Endothelial cell of umbilical vein (primary cell): ENCODE measurements around the gene LIPA. TPM values are rescaled to one million over a fixed set of nuclear protein-coding genes. Genes with fewer than 3 reads are reported as not detected.

Experiments
- BruUV-seq: library from RNA; stranded (reverse); fragments of 400-500 nt; replicated peaks from 2 replicates; lab custom pipeline; 2021; lab: Mats Ljungman, UMichigan
- CTCF ChIA-PET: fragments of 300-600, 350-600 bp; sonication (Branson Sonifier 250); formaldehyde crosslinking; loops from one replicate; lab custom pipeline; 2021; ENCODE audit warnings: antibody characterized with exemption, inconsistent platforms; lab: Charles Lee
- POLR2A ChIA-PET: fragments of 300-600, 350-600 bp; sonication (Branson Sonifier 250); formaldehyde crosslinking; loops from one replicate; lab custom pipeline; 2021; ENCODE audit warnings: antibody characterized with exemption, inconsistent platforms; lab: Charles Lee
- DNase-seq: peaks from one replicate; pipeline ENCODE4 v3.0.0-alpha.2; 2011; ENCODE audit warnings: low read depth, low spot score
- FAIRE-seq: peaks from 2 replicates; lab custom pipeline; 2011; peaks lifted over from hg19 to GRCh38; lab: Jason Lieb, UNC
- H2AFZ ChIP-seq: 2 replicates; pipeline ENCODE4 v1.6.0; 2012; ENCODE audit warnings: low read depth, low read length, control low read depth, inconsistent platforms
- H3K27ac ChIP-seq: 2 replicates; pipeline ENCODE4 v1.5.1; 2011; ENCODE audit warnings: low read depth, mild to moderate bottlenecking, control low read depth, low read length, moderate library complexity; ENCODE audit not compliant: insufficient read depth
- H3K27me3 ChIP-seq, 2 experiments: 2 replicates each; pipeline versions ENCODE4 v1.6.0 to v1.6.1; 2011; ENCODE audit warnings: low read length in 2 of 2, mixed read lengths in 1 of 2; ENCODE audit not compliant: control insufficient read depth in 2 of 2, insufficient read depth in 2 of 2
- H3K36me3 ChIP-seq, 2 experiments: 2 replicates in 1 of 2; 3 replicates in 1 of 2; pipeline ENCODE4 v1.5.1; 2011; ENCODE audit warnings: low read length in 2 of 2, mild to moderate bottlenecking in 1 of 2, moderate library complexity in 1 of 2; ENCODE audit not compliant: control insufficient read depth in 2 of 2, insufficient read depth in 2 of 2; ENCODE audit errors: extremely low read depth in 1 of 2
- H3K4me1 ChIP-seq: 3 replicates; pipeline ENCODE4 v1.5.1; 2011; ENCODE audit warnings: mild to moderate bottlenecking, low read length; ENCODE audit not compliant: control insufficient read depth, insufficient read depth; ENCODE audit errors: extremely low read depth
- H3K4me2 ChIP-seq: 2 replicates; pipeline ENCODE4 v1.6.1; 2011; ENCODE audit warnings: low read length, control low read depth, mixed read lengths; ENCODE audit not compliant: insufficient read depth
- H3K4me3 ChIP-seq, 3 experiments: fragments of 200-600 bp in 1 of 3; sonication (generic), shearing (Covaris generic) in 1 of 3; replicated peaks in 1 of 3; 2 replicates each; pipeline ENCODE4 v1.5.1; 2011 to 2016; ENCODE audit warnings: control low read depth in 3 of 3, low read length in 3 of 3, mild to moderate bottlenecking in 2 of 3, inconsistent platforms in 1 of 3, low read depth in 1 of 3, moderate library complexity in 1 of 3; ENCODE audit not compliant: insufficient read depth in 1 of 3
- H3K79me2 ChIP-seq: 2 replicates; pipeline ENCODE4 v1.6.0; 2012; ENCODE audit warnings: low read length, inconsistent platforms; ENCODE audit not compliant: control insufficient read depth, insufficient read depth
- H3K9ac ChIP-seq: replicated peaks from 2 replicates; pipeline ENCODE3; 2011; ENCODE audit warnings: low read length, control low read depth; ENCODE audit not compliant: insufficient read depth; ENCODE audit errors: extremely low read depth
- H3K9me1 ChIP-seq: replicated peaks from 3 replicates; pipeline ENCODE4 v1.6.0; 2011; ENCODE audit warnings: mild to moderate bottlenecking, low read length; ENCODE audit not compliant: control insufficient read depth, insufficient read depth; ENCODE audit errors: extremely low read depth
- H3K9me3 ChIP-seq: replicated peaks from 2 replicates; pipeline ENCODE4 v1.5.1; 2012; ENCODE audit warnings: low read length, inconsistent platforms; ENCODE audit not compliant: control insufficient read depth, insufficient read depth
- H4K20me1 ChIP-seq: replicated peaks from 2 replicates; pipeline ENCODE3; 2011; ENCODE audit warnings: mild to moderate bottlenecking, low read length; ENCODE audit not compliant: control insufficient read depth, insufficient read depth; ENCODE audit errors: extremely low read depth
- CTCF ChIP-seq, 2 donors: IDR thresholded peaks; 1 replicate in 1 of 2; 2 replicates in 1 of 2; pipeline ENCODE4 v1.5.1; 2011; ENCODE audit warnings: low read length in 2 of 2, mild to moderate bottlenecking in 2 of 2, moderate library complexity in 2 of 2, control low read depth in 1 of 2, inconsistent platforms in 1 of 2, low read depth in 1 of 2; ENCODE audit not compliant: insufficient read depth in 1 of 2; ENCODE audit errors: extremely low read depth in 1 of 2
- EZH2 ChIP-seq: IDR thresholded peaks from 2 replicates; pipeline ENCODE4 v1.6.1; 2012; ENCODE audit warnings: borderline replicate concordance, low read depth, mild to moderate bottlenecking, moderate library complexity, low read length, inconsistent platforms; ENCODE audit not compliant: severe bottlenecking
- FOS ChIP-seq: IDR thresholded peaks from 2 replicates; pipeline ENCODE4 v1.6.1; 2011; ENCODE audit warnings: mild to moderate bottlenecking, low read length, moderate library complexity, borderline replicate concordance; ENCODE audit not compliant: insufficient read depth
- GATA2 ChIP-seq: IDR thresholded peaks from 2 replicates; pipeline ENCODE4 v1.7.0; 2011; ENCODE audit warnings: low read depth, mild to moderate bottlenecking, moderate library complexity, mixed read lengths, low read length; ENCODE audit not compliant: insufficient read length, insufficient read depth
- JUN ChIP-seq: IDR thresholded peaks from 2 replicates; pipeline ENCODE4 v1.6.1; 2011; ENCODE audit warnings: borderline replicate concordance, low read depth; ENCODE audit not compliant: insufficient read length, insufficient read depth
- MYC ChIP-seq: IDR thresholded peaks from one replicate; pipeline ENCODE4 v1.6.1; 2011; ENCODE audit warnings: mild to moderate bottlenecking, low read depth, low read length
- POLR2A ChIP-seq: IDR thresholded peaks from 2 replicates; pipeline ENCODE4 v1.6.1; 2012; ENCODE audit warnings: low read depth, mild to moderate bottlenecking, control low read depth, low read length
- POLR2AphosphoS5 ChIP-seq: IDR thresholded peaks from 2 replicates; pipeline ENCODE4 v1.6.1; 2012; ENCODE audit warnings: low read depth, mild to moderate bottlenecking, control low read depth, low read length, moderate library complexity; ENCODE audit not compliant: insufficient read depth
- dilution Hi-C: fragments of 300-500 bp; cut with MboI; formaldehyde crosslinking; loops from one replicate; pipeline ENCODE4 v1.15.0; 2019; ENCODE audit warnings: low sequenced_read_pairs; ENCODE audit not compliant: extremely low pct_ligation_motif_present
- intact Hi-C: fragments of 100-400 bp; cut with micrococcal nuclease; formaldehyde crosslinking; loops from one replicate; pipeline ENCODE4 v1.10.0; 2022
- polyA plus RNA-seq, 4 experiments: library from polyadenylated mRNA; depleted of rRNA in 3 of 4; stranded (reverse) in 3 of 4; unstranded in 1 of 4; fragments of >200 nt; gene quantifications; 2 replicates each; pipeline versions ENCODE4 v1.2.1 to v1.2.3, GENCODE V29; 2011 to 2012; ENCODE audit warnings: missing spikeins in 1 of 4
- total RNA-seq: library from RNA; stranded (reverse); gene quantifications from 2 replicates; pipeline ENCODE4 v1.2.3, GENCODE V29; 2021
- TF ChIP-seq, protein P1 (sequence below): IDR thresholded peaks from 2 replicates; pipeline ENCODE4 v1.6.1; 2011; ENCODE audit not compliant: insufficient read depth, insufficient read length

LIPA gene
- total and polyA plus RNA-seq, 2 donors (not counting 3 experiments of a cell fraction or from before 2014, with no cell fraction given): 24.0 to 41.1 TPM

DNA sequence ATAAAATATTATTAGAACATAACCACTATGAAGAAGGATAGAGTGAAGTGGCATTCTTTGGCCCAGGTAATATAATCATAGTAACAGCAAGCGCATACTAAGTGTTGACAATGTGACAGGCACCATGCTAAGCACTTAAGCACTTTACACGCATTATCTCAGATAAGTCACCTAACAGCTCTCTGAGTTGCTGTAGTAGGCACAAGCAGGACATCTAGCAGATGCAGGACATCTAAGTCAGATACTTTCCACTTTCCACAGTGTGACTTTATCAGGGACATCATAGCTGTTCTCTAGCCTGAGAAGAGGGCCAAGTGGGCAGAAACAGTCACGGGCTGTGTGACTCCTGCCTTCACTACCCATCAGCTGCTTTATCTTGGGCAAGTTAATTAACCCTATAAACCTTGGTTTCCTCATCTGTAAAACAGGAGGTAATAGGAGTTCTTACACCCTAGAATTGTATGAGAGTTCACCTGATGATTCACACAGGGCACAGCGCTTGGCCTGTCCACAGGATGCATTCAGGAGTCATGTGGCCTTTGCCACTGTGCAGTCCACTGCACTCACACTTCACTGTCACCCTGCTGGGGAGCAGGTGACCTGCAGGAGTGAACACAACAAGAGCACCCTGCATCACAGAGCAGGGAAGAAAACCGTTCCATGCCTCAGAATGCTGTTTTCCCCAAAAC is 12.5 kb downstream of the LIPA start:
- Histone ChIP-seq H3K36me3 (no peaks in the 10 kb centered on the region), H3K79me2 (no peaks in the 10 kb centered on the region), H3K9ac (no peak overlapping the region), H4K20me1 (no peaks in the 10 kb centered on the region), H3K27me3 (no peaks in the 10 kb centered on the region), H3K4me1 (no peaks in the 10 kb centered on the region), H3K9me1 (no peaks in the 10 kb centered on the region), H3K9me3 (no peaks in the 10 kb centered on the region), H3K27ac (no peak overlapping the region), H3K4me3 (no peak overlapping the region), H3K4me2 (no peak overlapping the region), H2AFZ (no peak overlapping the region)
- intact Hi-C loops: no loop called here
- FAIRE-seq (no peak), DNase-seq (no peak)
- ChIA-PET POLR2A (no interaction called here), CTCF (no interaction called here)
- dilution Hi-C loops: no loop called here
- no peak for TF ChIP-seq JUN
- TF ChIP-seq CTCF (IDR thresholded peaks at IDR 0.05; ENCODE audit: extremely low read depth in 1 of 2, insufficient read depth in 1 of 2, low read depth in 1 of 2, low read length in 2 of 2): no peak
- TF ChIP-seq FOS: no peak
- TF ChIP-seq EZH2: no peak
- TF ChIP-seq POLR2AphosphoS5: no peak
- TF ChIP-seq, protein P1, sequence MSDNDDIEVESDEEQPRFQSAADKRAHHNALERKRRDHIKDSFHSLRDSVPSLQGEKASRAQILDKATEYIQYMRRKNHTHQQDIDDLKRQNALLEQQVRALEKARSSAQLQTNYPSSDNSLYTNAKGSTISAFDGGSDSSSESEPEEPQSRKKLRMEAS: no peak
- TF ChIP-seq GATA2: no peak
- no peak for TF ChIP-seq POLR2A
- TF ChIP-seq MYC: no peak
- no TSS peak for BruUV-seq
